GM12865 (cell line): ENCODE data around the gene MGRN1.
A peak's percentile ranks its signal among the peaks of the same experiment; 100 is the strongest.
"Not testable (repeated sequence)": the region's sequence is repeated elsewhere in the genome, so short reads cannot be mapped to it uniquely, and the experiment has no call there.

ENCODE experiments used
- DNase-seq: peaks from one replicate; pipeline ENCODE4 v3.0.0; 2010; ENCODE audit warnings: low read depth
- H3K4me3 ChIP-seq: 2 replicates; pipeline ENCODE4 v1.5.1; 2011; ENCODE audit warnings: mild to moderate bottlenecking, low read depth, low read length, control low read depth
- TF ChIP-seq, protein P1 (sequence below): IDR thresholded peaks from 2 replicates; pipeline ENCODE4 v1.5.1; 2011; ENCODE audit warnings: low read length, control low read depth, low read depth, inconsistent platforms; ENCODE audit not compliant: insufficient read depth; ENCODE audit errors: missing control alignments

The MGRN1 gene

DNA sequence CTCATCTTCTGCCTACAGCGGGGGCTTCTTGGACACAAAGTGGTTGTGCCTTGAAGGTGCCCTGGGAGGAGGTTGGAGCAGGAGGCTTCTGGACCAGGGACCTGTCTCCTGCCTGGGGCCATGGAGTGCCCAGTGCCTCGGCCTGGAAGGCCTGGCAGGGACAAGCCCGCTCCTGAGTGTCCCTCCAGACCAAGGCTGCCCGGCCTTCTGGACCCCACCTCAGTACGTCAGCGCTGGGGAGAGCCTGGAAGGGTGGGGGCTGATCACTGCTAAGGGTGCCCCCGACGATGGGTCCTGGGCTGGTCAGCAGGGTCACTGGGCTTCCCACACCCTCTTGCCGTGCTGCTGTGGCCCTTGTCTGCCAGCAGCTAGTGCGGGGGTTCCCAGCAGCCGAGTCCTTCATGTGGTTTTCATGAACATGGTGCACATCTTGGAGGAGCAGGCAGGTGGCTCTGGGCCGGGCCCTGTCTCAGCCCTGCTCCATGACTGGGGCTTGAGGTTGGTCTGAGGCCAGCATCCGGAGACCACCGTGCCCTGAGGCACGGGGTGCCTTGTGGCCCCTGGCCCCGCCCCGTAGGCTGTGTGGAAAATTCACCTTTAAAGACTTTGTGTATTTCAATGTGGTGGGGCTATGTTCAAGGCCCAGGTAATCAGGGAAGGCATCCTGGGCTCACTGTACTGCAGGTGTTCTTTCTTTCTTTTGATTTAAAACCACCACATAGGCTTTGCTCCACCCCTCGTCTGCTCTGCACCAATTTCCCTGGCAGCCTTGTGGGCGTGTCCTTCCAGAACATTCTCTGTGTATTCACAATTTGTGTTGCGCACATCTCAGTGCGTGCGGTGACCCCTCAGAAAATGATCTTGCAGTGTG is 22.4 kb downstream of the MGRN1 start:
- H3K4me3 ChIP-seq: no peak overlapping the region
- no peak for DNase-seq
- TF ChIP-seq, protein P1, sequence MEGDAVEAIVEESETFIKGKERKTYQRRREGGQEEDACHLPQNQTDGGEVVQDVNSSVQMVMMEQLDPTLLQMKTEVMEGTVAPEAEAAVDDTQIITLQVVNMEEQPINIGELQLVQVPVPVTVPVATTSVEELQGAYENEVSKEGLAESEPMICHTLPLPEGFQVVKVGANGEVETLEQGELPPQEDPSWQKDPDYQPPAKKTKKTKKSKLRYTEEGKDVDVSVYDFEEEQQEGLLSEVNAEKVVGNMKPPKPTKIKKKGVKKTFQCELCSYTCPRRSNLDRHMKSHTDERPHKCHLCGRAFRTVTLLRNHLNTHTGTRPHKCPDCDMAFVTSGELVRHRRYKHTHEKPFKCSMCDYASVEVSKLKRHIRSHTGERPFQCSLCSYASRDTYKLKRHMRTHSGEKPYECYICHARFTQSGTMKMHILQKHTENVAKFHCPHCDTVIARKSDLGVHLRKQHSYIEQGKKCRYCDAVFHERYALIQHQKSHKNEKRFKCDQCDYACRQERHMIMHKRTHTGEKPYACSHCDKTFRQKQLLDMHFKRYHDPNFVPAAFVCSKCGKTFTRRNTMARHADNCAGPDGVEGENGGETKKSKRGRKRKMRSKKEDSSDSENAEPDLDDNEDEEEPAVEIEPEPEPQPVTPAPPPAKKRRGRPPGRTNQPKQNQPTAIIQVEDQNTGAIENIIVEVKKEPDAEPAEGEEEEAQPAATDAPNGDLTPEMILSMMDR: no peak

DNA sequence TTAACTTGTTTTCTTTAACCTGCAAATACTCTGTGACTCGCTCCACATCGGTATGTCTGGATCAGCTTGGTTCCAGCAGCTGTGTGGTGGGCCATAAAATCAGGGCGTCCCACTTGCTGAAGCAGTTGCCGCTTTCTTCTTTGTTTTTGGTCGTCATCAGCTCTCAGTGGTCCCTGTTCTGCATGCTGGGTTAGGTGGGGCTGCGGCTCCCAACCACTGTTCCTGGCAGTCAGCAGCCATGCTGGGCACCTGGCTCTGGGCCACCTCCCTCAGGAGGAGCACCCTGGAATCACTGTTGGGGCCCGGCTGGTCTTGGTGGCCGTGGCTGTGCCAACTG is 23.0 kb downstream of the MGRN1 start:
- DNase-seq: no peak
- H3K4me3 ChIP-seq: no peak overlapping the region
- TF ChIP-seq, protein P1: no peak

DNA sequence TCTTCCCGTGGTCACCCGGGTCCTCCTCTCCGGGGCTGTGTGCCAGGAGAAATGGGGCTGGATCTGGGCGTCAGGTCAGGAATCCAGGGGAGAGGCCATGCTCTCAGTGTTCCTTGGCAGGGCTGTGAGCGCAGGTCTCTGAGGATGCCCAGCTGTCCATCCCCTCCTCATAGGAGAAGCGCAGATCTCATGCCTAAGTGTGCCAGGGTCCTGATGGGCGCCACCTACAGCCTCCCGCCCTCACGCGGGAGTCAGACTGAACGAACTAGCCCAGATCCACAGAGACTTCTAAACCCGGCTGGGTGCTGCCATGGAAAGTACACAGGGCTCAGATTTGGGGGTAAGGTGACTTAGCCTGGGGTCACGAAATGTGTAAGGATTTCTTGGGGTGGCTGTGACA is 24.3 kb downstream of the MGRN1 start:
- TF ChIP-seq, protein P1: no peak
- no peak overlapping the region for H3K4me3 ChIP-seq
- DNase-seq: no peak

GRCh38 chr16:4649744-4650442 is 25.3 kb downstream of the MGRN1 start:
- no peak for DNase-seq
- TF ChIP-seq, protein P1: no peak
- H3K4me3 ChIP-seq: no peak overlapping the region

DNA sequence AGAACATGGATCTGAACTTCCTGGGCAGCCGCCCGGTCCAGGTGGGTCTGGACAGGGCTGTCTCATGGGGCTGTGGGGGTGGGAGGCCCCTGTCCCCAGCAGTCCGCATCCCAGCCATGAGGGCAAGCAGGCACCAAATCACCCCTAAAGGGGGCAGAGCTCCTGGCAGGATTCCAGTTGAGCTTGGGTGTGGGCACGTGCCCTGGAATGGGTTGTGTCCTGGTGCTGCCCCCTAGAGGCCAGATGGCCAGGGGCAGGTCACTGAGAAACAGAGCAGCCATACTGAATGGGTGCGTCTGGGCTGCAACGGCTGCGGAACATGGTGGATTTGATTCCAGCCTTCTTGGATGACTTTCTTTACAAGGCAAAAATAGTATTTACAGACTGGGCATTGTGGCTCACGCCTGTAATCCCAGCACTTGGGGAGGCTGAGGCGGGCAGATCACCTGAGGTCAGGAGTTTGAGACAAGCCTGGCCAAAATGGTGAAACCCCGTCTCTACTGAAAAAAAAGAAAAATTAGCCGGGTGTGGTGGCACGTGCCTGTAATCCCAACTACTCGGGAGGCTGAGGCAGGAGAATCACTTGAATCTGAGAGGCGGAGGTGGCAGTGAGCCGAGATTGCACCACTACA is 25.9 kb downstream of the MGRN1 start:
- not testable (repeated sequence) for H3K4me3 ChIP-seq
- DNase-seq: peak; percentile 74
- TF ChIP-seq, protein P1: peak; percentile 84

DNA sequence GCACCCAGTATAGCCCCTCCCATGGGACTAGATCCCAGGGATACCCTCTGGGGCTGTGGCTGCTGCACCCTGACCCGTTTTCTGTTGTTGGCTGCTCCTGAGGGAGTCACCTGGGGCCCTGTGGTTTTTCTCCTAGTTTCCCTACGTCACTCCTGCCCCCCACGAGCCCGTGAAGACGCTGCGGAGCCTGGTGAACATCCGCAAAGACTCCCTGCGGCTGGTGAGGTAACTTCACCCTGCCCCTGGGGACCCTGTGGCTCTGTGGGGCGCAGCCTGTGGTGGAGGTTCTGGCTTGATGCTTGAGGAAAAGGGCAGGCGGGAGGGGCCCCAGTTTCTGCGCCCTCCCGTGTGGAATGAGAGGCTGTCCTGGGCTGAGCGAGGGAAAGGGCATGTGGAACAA is 27.2 kb downstream of the MGRN1 start:
- no peak for DNase-seq
- TF ChIP-seq, protein P1: no peak
- H3K4me3 ChIP-seq: no peak overlapping the region
